Activated CD8-positive, alpha-beta T cell treated with anti-CD3 and anti-CD28 coated beads, Interleukin-2, amount 10 ng/mL, durations not matched to agents 7 days and 5 days (primary cell): ENCODE results near the gene TMEM115. TPM values are rescaled to one million over a fixed set of nuclear protein-coding genes. Genes with fewer than 3 reads are reported as not detected.

Source experiments
- ATAC-seq: fragments of 150-1000 bp; cut with Tn5 transposase; one replicate; pipeline ENCODE4 v1.10.0; 2021; ENCODE audit warnings: moderate library complexity
- CTCF ChIA-PET: fragments of 350-600 bp; sonication (Branson Sonifier 250); formaldehyde crosslinking; loops from one replicate; lab custom pipeline; 2021; ENCODE audit warnings: antibody characterized with exemption; lab: Charles Lee
- POLR2A ChIA-PET: fragments of 350-600 bp; sonication (Branson Sonifier 250); formaldehyde crosslinking; loops from one replicate; lab custom pipeline; 2021; ENCODE audit warnings: antibody characterized with exemption; lab: Charles Lee
- DNase-seq: peaks from one replicate; pipeline ENCODE4 v3.0.0-alpha.2; 2020
- H3K27ac Mint-ChIP-seq: one replicate; pipeline ENCODE4 v1.8.0; 2021; ENCODE audit warnings: mild to moderate bottlenecking, mixed read lengths
- H3K27me3 Mint-ChIP-seq: one replicate; pipeline ENCODE4 v1.8.0; 2021; ENCODE audit warnings: low read depth, mixed read lengths
- H3K36me3 Mint-ChIP-seq: one replicate; pipeline ENCODE4 v1.8.0; 2021; ENCODE audit warnings: low read depth, mixed read lengths
- H3K4me1 Mint-ChIP-seq: one replicate; pipeline ENCODE4 v1.8.0; 2021; ENCODE audit warnings: low read depth, mixed read lengths
- H3K4me3 Mint-ChIP-seq: one replicate; pipeline ENCODE4 v1.8.0; 2021; ENCODE audit warnings: mild to moderate bottlenecking, mixed read lengths
- H3K9me3 Mint-ChIP-seq: one replicate; pipeline ENCODE4 v1.8.0; 2022; ENCODE audit warnings: mixed read lengths; ENCODE audit not compliant: insufficient read depth
- total RNA-seq, 2 experiments: library from RNA; stranded (reverse); gene quantifications; one replicate each; pipeline ENCODE4 v1.2.3, GENCODE V29; 2021

TMEM115 gene
- total RNA-seq, 2 experiments from 2014 or later, result 18.0 to 18.9 TPM

DNA sequence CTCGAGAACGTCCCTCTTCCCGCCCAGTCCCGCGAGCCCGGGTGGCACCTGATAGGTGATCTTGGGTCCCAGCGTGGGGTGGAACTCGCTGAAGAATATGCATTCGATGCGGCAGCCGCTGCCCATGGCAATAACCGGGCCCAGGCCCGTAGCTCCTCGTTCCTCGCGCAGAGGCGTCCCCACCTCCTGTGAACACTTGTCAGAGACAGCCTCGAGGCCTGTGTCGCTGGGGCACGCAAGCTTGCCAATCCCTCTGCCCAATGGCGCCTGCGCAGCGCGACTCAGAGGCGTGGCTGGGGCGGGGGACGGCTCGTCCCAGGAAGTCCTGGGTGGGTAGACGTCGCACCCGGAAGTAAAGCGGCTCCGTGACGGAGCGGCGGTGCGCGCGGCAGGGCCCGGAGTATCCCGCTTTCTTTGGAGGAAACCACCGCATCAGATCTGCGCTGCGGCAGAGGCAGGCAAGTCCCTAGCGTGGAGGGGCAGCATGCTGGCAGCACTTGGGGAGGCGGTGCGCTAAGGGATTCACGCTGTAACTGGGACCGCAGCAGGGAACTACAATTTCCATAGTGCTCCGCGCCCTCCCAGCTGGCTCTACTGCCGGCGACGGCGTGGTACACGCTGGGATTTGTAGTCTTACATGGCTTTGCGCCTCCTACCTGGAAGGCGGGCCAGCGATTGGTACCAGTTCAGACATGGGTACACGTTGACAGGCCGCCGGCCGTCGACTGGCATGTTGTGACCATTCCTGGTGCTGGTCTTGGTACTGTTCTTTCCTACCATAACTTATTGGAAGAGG is 8.6 kb downstream of the TMEM115 start, which contains the start of the genes CYB561D2 and NPRL2:
Gene CYB561D2, plus strand, starts transcription at position 336 of the 796 bp plus-strand sequence. CDS start 572 bp downstream, outside the sequence.
Gene NPRL2, minus strand, starts transcription at position 249 of the 796 bp plus-strand sequence. Its CDS starts 123 bp downstream, at position 126.
- CTCF ChIA-PET, result interaction anchor here (1.0 to 5.9 kb wide), 13 partner anchors 9 to 263 kb away, joined by 3 to 31 read pairs (median 5); partner anchors contain the start of genes GNAI2, RASSF1 and TMEM115
- H3K36me3 Mint-ChIP-seq, result peaks cover 59% of the 10 kb centered on the region
- ATAC-seq (peak; percentile 92), DNase-seq (peak; percentile 99)
- POLR2A ChIA-PET, result interaction anchor here (0.7 to 3.2 kb wide), 11 partner anchors 9 to 537 kb away, joined by 3 to 35 read pairs (median 5); partner anchors contain the start of genes CISH, HYAL3, MAPKAPK3 and NAA80
- peaks cover 68% of the 10 kb centered on the region for H3K4me1 Mint-ChIP-seq
- H3K9me3 Mint-ChIP-seq, result no peaks in the 10 kb centered on the region
- peak within 1 kb of the TSS; percentile 96 for H3K4me3 Mint-ChIP-seq
- peak within 1 kb of the TSS; percentile 99 for H3K27ac Mint-ChIP-seq
- H3K27me3 Mint-ChIP-seq, result no peaks in the 10 kb centered on the region

DNA sequence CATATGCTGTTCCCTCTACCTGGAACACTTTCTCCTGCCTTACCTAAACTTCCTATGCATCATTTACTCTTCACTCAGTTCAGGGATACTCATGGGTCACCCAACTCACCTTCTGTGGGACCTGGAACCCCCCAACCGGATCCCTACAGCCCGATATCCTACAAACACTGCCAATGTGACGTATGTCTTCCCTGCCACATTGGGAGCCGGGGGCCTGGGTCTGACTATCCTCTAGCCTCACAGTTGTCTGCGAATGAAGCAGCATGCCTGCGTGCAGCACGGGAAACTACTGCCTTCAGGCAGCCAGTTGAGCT is 9.2 kb downstream of the TMEM115 start:
- H3K4me3 Mint-ChIP-seq, result peak overlapping the region; percentile 96
- ChIA-PET POLR2A (interaction anchor here (0.7 to 3.2 kb wide), 10 partner anchors 9 to 537 kb away, joined by 3 to 35 read pairs (median 6); partner anchors contain the start of genes CISH, HYAL3, MAPKAPK3 and NAA80), CTCF (interaction anchor here (1.0 to 5.9 kb wide), 13 partner anchors 8 to 263 kb away, joined by 3 to 31 read pairs (median 5); partner anchors contain the start of genes GNAI2, RASSF1 and TMEM115)
- H3K27ac Mint-ChIP-seq, result peak overlapping the region; percentile 99
- ATAC-seq (no peak), DNase-seq (no peak)
- H3K9me3 Mint-ChIP-seq, result no peaks in the 10 kb centered on the region
- H3K36me3 Mint-ChIP-seq, result peaks cover 56% of the 10 kb centered on the region
- peaks cover 68% of the 10 kb centered on the region for H3K4me1 Mint-ChIP-seq
- no peaks in the 10 kb centered on the region for H3K27me3 Mint-ChIP-seq

DNA sequence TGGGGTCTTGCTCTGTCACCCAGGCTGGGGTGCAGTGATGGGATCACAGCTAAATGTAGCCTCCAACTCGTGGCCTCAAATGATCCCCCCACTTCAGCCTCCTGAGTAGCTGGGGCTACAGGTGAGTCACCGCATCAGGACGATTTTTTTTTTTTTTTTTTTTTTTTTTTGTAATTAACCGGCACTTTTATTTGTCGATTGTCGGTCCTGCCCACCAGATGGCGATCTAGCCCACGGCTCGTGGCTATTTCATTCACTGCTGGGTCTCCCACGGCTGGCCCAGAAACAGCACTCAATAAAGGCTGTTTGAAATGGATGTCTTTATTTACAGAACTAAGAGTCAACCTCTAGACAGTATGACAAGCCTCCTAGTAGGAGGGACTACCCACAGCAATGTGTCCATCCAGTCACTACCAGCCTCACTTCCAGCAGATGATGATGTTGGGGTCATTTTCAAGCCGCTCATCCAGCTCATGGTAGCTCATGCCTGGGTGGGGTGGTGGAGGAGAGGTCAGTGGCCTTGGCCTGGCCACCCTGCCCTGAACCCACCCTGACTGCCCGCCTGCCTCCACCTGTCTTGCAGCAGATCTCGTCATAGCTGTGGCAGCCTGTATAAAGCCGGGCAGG is 12.0 kb downstream of the TMEM115 start:
- ChIA-PET CTCF (interaction anchor here (0.6 to 5.9 kb wide), 9 partner anchors 8 to 254 kb away, joined by 3 to 31 read pairs (median 5); no protein-coding TSS in a partner anchor), POLR2A (interaction anchor here (0.9 to 4.3 kb wide), 3 partner anchors 10 to 224 kb away, joined by 3 to 25 read pairs (median 3); no protein-coding TSS in a partner anchor)
- H3K36me3 Mint-ChIP-seq, result peaks cover 46% of the 10 kb centered on the region
- peak overlapping the region; percentile 15 for H3K4me3 Mint-ChIP-seq
- no peaks in the 10 kb centered on the region for H3K9me3 Mint-ChIP-seq
- peak; percentile 5 for ATAC-seq
- H3K4me1 Mint-ChIP-seq, result peaks cover 85% of the 10 kb centered on the region
- no peaks in the 10 kb centered on the region for H3K27me3 Mint-ChIP-seq
- peak; percentile 87 for DNase-seq
- H3K27ac Mint-ChIP-seq, result peak overlapping the region; percentile 77

DNA sequence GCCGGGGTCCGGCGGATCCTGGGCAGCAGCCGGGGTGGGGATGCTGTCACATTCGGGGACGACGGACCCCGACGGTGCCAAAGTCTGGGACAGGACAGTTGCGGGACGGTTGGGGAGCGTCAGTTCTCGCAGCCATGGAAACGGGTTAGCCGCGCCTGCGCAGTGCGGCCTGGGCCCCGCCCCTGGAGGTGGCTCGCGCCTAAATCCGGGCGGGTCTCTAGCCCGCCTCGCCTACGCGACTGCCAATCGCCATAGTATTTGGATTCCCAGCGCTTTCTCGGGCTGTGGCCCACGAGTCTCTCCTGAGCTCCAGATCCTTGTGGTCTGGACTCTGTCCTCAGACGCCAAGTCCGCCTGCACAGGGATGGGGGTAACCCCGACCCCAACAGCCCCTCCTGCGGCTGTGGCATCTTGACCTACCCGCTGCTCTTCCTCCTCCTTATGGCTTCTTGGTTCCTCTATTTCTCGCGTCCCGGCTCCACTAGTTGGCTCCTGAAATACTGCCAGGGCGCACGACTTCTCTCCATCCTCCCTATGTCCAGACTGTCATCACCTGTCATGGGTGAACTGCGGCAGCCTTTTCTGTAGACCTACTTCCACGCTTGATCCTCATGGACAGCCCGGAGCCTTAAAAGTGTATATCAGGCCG is 13.6 kb downstream of the TMEM115 start, which contains the start of gene ZMYND10:
Gene ZMYND10, minus strand, starts transcription at position 147 of the 649 bp plus-strand sequence. CDS start 153 bp downstream, outside the sequence.
- Mint-ChIP-seq H3K4me1 (peaks cover 89% of the 10 kb centered on the region), H3K4me3 (peak within 1 kb of the TSS; percentile 60), H3K36me3 (peaks cover 39% of the 10 kb centered on the region), H3K27ac (peak within 1 kb of the TSS; percentile 62), H3K27me3 (no peaks in the 10 kb centered on the region), H3K9me3 (no peaks in the 10 kb centered on the region)
- POLR2A ChIA-PET, result interaction anchor here (1.0 to 4.3 kb wide), 2 partner anchors 8 to 11 kb away, joined by 3 to 25 read pairs; no protein-coding TSS in a partner anchor
- CTCF ChIA-PET, result interaction anchor here (1.3 to 5.9 kb wide), 5 partner anchors 9 to 266 kb away, joined by 3 to 31 read pairs (median 4); partner anchors contain the start of gene CISH
- peak; percentile 85 for DNase-seq
- ATAC-seq, result peak; percentile 16

DNA sequence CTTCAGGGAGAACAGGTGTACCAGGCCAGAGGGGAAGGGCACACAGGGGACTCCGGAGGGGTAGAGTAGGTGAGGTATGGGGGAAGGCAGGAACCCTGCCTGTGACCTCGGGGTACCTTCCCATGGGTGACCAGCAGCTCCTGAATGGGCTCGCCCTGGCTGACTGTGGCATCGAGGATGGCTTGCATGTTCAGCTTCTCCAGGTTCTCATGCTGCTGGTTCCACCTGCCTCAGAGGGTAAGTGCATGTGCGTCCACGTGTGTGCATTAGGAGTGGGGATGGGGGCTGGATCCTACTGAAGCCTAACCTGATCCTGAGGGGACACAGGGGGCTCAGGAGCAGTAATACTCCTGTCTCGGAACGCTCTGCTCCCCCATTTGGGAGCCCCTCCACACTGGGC is 14.3 kb downstream of the TMEM115 start:
- Mint-ChIP-seq H3K27me3 (no peaks in the 10 kb centered on the region), H3K4me1 (peaks cover 84% of the 10 kb centered on the region), H3K36me3 (peaks cover 37% of the 10 kb centered on the region), H3K4me3 (peak overlapping the region; percentile 8), H3K27ac (no peak overlapping the region), H3K9me3 (no peaks in the 10 kb centered on the region)
- no peak for DNase-seq
- ChIA-PET POLR2A (interaction anchor here (1.0 to 4.3 kb wide), 2 partner anchors 7 to 12 kb away, joined by 3 to 25 read pairs; no protein-coding TSS in a partner anchor), CTCF (interaction anchor here (1.0 to 5.9 kb wide), 6 partner anchors 9 to 267 kb away, joined by 3 to 31 read pairs (median 4); partner anchors contain the start of gene CISH)
- ATAC-seq, result no peak

DNA sequence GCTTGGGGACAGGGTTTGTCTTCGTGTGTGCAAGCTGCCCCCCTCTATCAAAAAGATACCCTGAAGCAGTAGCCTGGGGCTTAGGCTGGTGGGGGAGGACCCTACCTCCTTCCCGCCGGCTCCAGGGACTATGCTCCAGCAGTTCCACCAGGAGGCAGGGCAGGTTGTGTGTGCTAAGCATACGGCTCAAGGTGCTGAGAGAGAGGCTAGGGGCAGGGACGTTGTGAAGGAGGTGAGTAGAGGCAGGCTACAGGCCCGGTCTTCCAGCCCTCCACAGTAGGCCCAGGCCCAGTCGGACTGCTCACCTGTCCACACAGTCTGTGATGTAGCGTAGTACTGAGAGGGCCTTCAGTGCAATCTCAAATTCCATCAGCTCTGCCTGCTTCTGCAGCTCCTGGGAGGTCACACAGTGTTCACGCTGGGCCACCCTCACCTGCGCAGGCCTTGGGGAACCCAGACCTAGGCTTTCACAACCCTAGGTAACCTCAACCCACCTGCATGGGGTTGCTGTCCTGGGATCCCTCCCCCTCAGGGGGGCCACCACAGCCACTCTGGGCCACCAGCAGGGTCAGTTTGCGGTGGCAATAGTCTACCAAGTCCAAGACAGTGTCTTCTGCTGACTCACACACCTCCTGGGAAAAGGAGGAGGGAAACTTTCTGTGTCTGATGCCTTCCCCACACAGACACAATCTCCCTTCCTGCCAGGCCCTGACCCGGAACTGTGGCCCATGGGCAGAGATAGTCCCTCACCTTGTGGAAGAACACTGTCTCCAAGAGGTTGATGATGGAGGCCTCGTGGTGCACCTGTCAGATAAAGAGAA is 16.3 kb downstream of the TMEM115 start:
- ChIA-PET CTCF (interaction anchor here (1.1 to 2.8 kb wide), 4 partner anchors 8 to 200 kb away, joined by 4 to 9 read pairs (median 4); partner anchors contain the start of genes CYB561D2 and NPRL2), POLR2A (interaction anchor here (1.0 to 4.0 kb wide), 4 partner anchors 11 to 258 kb away, joined by 3 to 21 read pairs (median 3); partner anchors contain the start of gene C3orf18)
- H3K36me3 Mint-ChIP-seq, result peaks cover 38% of the 10 kb centered on the region
- peak overlapping the region; percentile 18 for H3K4me3 Mint-ChIP-seq
- DNase-seq (no peak), ATAC-seq (no peak)
- H3K9me3 Mint-ChIP-seq, result no peaks in the 10 kb centered on the region
- H3K4me1 Mint-ChIP-seq, result peaks cover 64% of the 10 kb centered on the region
- H3K27ac Mint-ChIP-seq, result peak overlapping the region; percentile 58
- H3K27me3 Mint-ChIP-seq, result no peaks in the 10 kb centered on the region

DNA sequence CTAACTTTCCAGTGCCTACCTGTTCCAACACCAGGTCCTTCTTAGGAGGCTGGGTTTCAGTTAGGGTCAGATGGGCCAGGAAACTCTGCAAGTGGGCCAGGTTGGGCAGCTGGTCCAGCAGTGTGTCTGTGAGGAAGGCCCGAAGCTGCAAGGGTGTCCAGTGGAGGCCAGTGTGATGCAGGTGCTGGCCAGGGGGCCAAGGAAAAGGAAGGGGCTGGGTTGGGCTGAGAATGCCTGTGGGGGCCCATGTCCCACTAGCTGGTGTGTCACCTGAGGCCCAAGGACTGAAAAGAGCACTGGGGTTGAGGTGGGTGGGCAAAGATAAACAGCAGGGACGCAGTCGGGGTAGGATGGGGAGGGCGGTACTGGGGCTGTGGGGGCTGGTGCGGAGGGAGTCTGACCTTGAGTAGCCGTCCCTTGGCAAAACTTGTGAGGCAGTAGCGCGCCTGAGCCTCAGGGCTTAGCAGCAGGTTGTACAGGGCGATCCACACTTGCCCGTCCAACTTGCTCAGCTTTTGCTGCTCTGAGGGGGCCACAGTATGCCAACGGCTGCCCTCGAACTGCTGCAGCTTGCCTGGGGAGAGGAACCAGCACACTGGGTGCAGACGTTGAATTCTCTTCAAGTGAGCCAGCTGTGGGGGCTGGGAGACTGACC is 17.2 kb downstream of the TMEM115 start:
- Mint-ChIP-seq H3K27ac (peak overlapping the region; percentile 58), H3K4me3 (peak overlapping the region; percentile 92), H3K9me3 (no peaks in the 10 kb centered on the region), H3K4me1 (peaks cover 55% of the 10 kb centered on the region), H3K27me3 (no peaks in the 10 kb centered on the region), H3K36me3 (peaks cover 39% of the 10 kb centered on the region)
- ATAC-seq, result no peak
- ChIA-PET CTCF (interaction anchor here (1.1 to 2.8 kb wide), 4 partner anchors 8 to 230 kb away, joined by 4 to 10 read pairs (median 6); partner anchors contain the start of genes CYB561D2 and NPRL2), POLR2A (interaction anchor here (1.1 to 4.0 kb wide), 5 partner anchors 8 to 225 kb away, joined by 3 to 35 read pairs (median 3); partner anchors contain the start of genes C3orf18, CYB561D2, IFRD2 and NPRL2)
- no peak for DNase-seq

DNA sequence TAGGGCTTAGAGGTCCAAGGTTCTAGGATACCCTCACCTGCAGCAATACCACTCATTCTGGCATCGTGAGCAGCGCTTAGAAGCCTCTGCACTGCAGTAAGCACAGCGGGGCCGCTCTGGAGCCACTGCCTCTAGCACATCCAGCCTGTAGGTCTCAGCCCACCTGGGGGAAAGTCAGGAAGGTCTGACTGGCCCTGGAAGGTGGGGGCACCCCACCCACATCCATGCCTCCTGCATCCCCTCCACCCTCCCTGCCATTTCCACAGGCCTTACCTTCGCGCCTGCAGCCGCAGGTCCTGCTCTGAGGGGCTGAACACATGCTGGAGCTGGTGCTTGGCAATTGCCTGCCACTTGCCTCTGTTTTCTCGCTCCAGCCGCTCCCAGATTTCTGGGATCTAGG is 17.8 kb downstream of the TMEM115 start:
- ATAC-seq, result no peak
- peaks cover 42% of the 10 kb centered on the region for H3K36me3 Mint-ChIP-seq
- DNase-seq, result peak; percentile 56
- ChIA-PET CTCF (interaction anchor here (1.1 to 2.8 kb wide), 5 partner anchors 9 to 231 kb away, joined by 4 to 10 read pairs (median 6); partner anchors contain the start of genes CYB561D2, HYAL3, NAA80 and NPRL2), POLR2A (interaction anchor here (1.1 to 5.6 kb wide), 16 partner anchors 9 to 274 kb away, joined by 3 to 51 read pairs (median 8); partner anchors contain the start of genes C3orf18, CISH, CYB561D2 and HEMK1)
- peak overlapping the region; percentile 92 for H3K4me3 Mint-ChIP-seq
- H3K27me3 Mint-ChIP-seq, result no peaks in the 10 kb centered on the region
- no peaks in the 10 kb centered on the region for H3K9me3 Mint-ChIP-seq
- peak overlapping the region; percentile 96 for H3K27ac Mint-ChIP-seq
- H3K4me1 Mint-ChIP-seq, result peaks cover 54% of the 10 kb centered on the region
